GM12892 (cell line): ENCODE results near the gene SNX32.

Experiments used
- POLR2A ChIP-seq: IDR thresholded peaks from 2 replicates; pipeline ENCODE4 v1.6.1; 2011; ENCODE audit warnings: low read depth, low read length, control low read depth
- POLR2AphosphoS5 ChIP-seq: IDR thresholded peaks from 2 replicates; pipeline ENCODE4 v1.6.1; 2011; ENCODE audit warnings: low read depth, low read length, control low read depth
- TAF1 ChIP-seq: IDR thresholded peaks from 2 replicates; pipeline ENCODE4 v1.6.1; 2011; ENCODE audit warnings: low read depth, mild to moderate bottlenecking, control low read depth, low read length, borderline replicate concordance

DNA sequence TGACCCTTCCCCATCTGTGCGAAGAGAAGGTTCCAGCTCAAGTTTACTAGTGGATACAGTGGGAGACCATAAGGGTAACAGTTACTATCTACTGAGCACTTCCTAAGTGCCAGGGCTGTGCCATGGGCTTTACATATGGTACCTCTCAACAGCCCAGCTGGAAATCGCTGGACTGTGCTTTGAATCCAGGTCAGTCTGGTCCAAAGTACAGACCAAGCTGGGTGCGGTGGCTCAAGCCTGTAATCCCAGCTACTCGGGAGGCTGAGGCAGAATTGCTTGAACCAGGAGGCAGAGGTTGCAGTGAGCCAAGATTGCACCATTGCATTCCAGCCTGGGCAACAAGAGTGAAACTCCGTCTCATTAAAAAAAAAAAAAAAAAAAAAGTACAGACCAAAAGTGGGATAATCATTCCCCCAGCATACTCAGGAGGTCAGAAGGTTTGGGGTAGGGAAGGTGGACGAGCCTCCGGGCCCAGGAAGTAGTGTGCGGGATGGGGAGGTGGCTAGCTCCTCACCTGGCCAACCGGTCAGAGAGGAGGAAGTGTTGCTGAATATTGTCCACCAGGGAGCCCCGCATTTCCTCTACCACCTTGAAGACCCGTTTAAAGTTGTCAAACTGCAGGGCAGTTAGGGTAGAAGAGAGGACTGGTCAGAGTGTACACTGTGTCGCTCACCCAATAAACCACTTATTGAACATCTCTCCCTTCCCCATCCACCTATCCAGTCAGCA lies 52.2 kb downstream of the SNX32 start:
- no peak for TF ChIP-seq POLR2A
- TF ChIP-seq POLR2AphosphoS5: no peak
- TF ChIP-seq TAF1: no peak
